ENCODE measurements around the gene RIPOR2.

The RIPOR2 gene

DNA sequence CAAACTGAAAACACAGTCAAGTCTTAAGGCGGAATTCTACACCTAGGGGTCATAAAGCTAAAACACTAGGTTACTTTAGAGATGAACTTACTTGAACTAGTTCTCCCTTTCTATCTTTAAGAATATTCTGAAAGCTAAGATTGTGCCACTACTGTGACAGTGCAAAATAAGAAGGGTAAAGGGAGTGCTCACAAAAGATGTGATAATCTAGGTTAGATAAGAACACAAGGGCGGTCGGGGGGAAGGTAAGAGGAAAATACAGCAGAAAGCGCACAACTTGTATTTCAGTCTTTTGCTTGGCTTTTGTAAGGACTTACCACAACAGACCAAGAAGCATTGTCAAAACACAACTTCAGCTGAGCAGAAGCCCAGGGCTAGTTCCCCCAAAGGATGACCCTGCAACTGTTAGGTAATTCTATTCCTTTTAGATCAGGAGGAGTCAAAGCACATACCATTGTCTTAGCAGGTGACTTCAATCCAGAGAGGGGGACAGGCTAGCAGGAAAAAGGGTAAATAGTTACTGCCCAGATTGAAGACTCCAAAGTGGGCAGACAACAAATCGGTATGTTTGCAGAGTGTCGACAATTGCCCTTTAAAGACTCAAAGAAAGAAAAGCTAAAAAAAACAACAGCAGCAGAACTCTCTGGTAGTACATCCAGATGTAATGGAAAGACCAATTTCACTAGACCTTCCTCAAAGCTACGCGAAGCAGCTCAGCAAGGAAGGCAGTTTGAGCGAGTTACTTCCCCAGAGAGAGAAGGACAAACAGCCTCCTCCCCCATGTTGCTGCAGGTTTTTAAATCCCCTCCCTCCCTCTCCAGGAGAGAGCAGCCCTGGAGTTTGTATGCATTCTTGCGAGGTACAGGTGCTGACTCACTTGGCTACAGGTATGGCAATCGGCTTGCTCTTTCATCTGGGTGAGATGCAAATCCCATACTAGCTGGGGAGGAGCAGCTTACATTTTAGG lies 59.0 kb downstream of the RIPOR2 start:
- H3K9me3 ChIP-seq: no peaks in the 10 kb centered on the region
- TF ChIP-seq, protein P1, sequence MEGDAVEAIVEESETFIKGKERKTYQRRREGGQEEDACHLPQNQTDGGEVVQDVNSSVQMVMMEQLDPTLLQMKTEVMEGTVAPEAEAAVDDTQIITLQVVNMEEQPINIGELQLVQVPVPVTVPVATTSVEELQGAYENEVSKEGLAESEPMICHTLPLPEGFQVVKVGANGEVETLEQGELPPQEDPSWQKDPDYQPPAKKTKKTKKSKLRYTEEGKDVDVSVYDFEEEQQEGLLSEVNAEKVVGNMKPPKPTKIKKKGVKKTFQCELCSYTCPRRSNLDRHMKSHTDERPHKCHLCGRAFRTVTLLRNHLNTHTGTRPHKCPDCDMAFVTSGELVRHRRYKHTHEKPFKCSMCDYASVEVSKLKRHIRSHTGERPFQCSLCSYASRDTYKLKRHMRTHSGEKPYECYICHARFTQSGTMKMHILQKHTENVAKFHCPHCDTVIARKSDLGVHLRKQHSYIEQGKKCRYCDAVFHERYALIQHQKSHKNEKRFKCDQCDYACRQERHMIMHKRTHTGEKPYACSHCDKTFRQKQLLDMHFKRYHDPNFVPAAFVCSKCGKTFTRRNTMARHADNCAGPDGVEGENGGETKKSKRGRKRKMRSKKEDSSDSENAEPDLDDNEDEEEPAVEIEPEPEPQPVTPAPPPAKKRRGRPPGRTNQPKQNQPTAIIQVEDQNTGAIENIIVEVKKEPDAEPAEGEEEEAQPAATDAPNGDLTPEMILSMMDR (IDR thresholded peaks at IDR 0.05; ENCODE audit: low read depth, low read length): no peak
- peaks cover 10% of the 10 kb centered on the region for H3K4me1 ChIP-seq
- no peaks in the 10 kb centered on the region for H3K36me3 ChIP-seq
- DNase-seq: no peak
- no peaks in the 10 kb centered on the region for H3K27me3 ChIP-seq
- no peak overlapping the region for H3K4me3 ChIP-seq (ENCODE audit: low read depth, low read length)

DNA sequence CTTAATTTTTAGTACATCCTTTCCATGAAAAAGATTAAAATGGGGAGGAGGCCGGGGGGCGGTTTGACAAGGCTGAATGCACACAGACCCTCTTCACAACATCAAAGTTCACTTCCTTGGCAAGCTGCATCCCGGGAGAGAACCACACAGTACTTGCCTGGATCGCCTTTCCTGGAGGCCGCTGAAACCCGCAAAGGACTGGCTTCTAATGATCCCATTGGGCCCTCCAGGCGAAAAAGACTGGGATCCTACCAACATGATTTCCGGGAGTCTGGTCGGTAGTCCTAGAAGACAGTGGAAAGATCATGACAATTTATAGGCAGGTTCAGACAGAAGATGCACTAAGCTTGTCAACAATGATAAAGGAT lies 60.2 kb downstream of the RIPOR2 start:
- Histone ChIP-seq H3K27me3 (no peaks in the 10 kb centered on the region), H3K36me3 (no peaks in the 10 kb centered on the region)
- TF ChIP-seq, protein P1 (IDR thresholded peaks at IDR 0.05; ENCODE audit: low read depth, low read length): no peak

DNA sequence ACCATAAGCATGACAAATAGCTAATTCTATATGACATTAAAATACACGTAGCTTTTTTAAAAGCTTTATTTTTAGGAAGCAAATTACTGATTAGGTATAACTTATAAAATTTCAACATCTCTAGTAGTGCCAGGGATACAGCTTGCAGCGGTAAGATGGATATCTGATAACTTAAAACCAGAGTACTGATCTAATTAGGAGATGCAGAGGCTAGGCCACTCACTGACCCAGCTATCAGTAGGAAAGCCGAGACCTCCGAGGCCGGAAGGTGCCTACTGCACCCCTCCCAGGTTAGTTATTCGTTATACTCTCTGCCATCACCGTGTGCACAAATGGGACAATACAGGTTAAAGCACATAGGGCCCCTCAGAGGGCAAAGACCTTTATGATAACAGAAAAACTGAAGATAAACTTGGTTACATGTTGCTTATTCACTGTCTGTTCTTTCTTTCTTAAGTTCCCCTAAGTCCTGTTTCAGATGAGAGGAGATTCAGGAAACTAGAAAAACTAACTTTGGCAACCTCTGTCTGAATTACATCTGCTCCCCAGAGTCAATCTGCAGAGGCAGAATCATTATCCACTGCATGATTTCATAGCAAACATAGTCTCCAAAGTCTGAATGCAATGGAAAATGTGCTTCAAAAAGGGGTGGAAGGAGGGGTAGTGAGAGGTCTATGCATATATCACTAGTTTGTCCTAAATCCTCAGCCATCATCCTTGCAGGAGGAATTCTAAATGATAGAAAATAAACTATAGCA lies 60.8 kb downstream of the RIPOR2 start:
- Histone ChIP-seq H3K27me3 (no peaks in the 10 kb centered on the region), H3K4me3 (ENCODE audit: low read depth, low read length) (no peak overlapping the region), H3K9me3 (no peaks in the 10 kb centered on the region), H3K4me1 (peaks cover 10% of the 10 kb centered on the region), H3K36me3 (no peaks in the 10 kb centered on the region)
- no peak for DNase-seq
- TF ChIP-seq, protein P1 (IDR thresholded peaks at IDR 0.05; ENCODE audit: low read depth, low read length): no peak

More for the DNA sequence above, 60.2 kb downstream of the RIPOR2 start:
- no peak overlapping the region for H3K4me3 ChIP-seq (ENCODE audit: low read depth, low read length)
- no peak for DNase-seq
- H3K4me1 ChIP-seq: peaks cover 10% of the 10 kb centered on the region
- no peaks in the 10 kb centered on the region for H3K9me3 ChIP-seq

DNA sequence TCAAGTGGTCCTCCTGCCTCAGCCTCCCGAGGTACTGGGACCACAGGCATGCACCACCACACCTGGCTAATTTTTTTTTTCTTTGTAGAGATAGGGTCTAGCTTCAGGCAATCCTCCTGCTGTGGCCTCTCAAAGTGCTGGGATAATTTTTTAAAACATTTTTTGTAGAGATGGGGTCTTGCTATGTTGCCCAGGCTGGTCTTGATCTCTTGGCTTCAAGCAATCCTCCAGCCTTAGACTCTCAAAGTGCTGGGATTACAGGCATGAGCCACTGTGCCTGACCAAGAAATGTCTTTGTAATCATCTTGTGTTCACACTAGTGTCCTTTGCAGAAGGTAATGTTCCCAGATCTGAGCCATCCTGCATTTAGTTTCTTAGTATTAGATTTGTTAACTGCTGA lies 61.6 kb downstream of the RIPOR2 start:
- no peaks in the 10 kb centered on the region for H3K36me3 ChIP-seq

DNA sequence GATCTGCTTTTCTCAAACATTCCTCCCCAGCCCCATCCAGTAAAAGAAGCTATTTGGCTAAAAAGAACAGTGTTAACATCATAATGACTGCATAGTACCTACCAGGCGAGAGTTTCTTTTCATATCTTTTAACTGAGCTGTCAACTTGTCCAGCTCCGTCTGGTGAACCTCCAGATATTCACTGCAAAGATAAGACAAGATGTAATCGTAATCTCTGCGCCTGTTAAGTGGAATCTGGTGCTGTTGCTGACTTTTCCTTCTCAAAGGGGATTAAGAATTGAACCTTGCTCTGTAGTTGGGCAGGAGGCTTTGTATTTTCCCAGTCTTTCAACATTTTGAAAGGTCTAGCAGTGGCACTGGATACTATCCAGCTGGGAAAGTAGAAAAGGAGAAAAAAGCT lies 63.0 kb downstream of the RIPOR2 start:
- no peaks in the 10 kb centered on the region for H3K36me3 ChIP-seq
- peaks cover 10% of the 10 kb centered on the region for H3K4me1 ChIP-seq
- H3K9me3 ChIP-seq: no peaks in the 10 kb centered on the region
- no peak for DNase-seq
- no peak overlapping the region for H3K4me3 ChIP-seq (ENCODE audit: low read depth, low read length)
- TF ChIP-seq, protein P1 (IDR thresholded peaks at IDR 0.05; ENCODE audit: low read depth, low read length): no peak
- H3K27me3 ChIP-seq: no peaks in the 10 kb centered on the region

More for the DNA sequence above, 61.6 kb downstream of the RIPOR2 start:
- no peak for DNase-seq
- Histone ChIP-seq H3K4me1 (peaks cover 10% of the 10 kb centered on the region), H3K9me3 (no peaks in the 10 kb centered on the region), H3K27me3 (no peaks in the 10 kb centered on the region), H3K4me3 (ENCODE audit: low read depth, low read length) (no peak overlapping the region)
- TF ChIP-seq, protein P1 (IDR thresholded peaks at IDR 0.05; ENCODE audit: low read depth, low read length): no peak

All from BE2C (cell line).